A549 (cell line): ENCODE measurements around the gene SUV39H1.
"Not testable (repeated sequence)": the region's sequence is repeated elsewhere in the genome, so short reads cannot be mapped to it uniquely, and the experiment has no call there.

Experiments
- EP300 ChIP-seq, 2 experiments: fragments of >200 bp; sonication (Bioruptor Twin); formaldehyde crosslinking; IDR thresholded peaks; 2 replicates in 1 of 2; 3 replicates in 1 of 2; pipeline ENCODE4 v1.6.1; 2016 to 2017
- HOXA7 ChIP-seq: fragments of 250-450 bp; sonication (Bioruptor Pico); IDR thresholded peaks from 2 replicates; pipeline ENCODE4 v1.5.0; 2020; ENCODE audit warnings: mild to moderate bottlenecking, moderate library complexity
- POLR2A ChIP-seq: IDR thresholded peaks from 2 replicates; pipeline ENCODE4 v1.6.1; 2012; ENCODE audit warnings: mild to moderate bottlenecking, low read length
- RCOR1 ChIP-seq: fragments of 150-350 bp; IDR thresholded peaks from 2 replicates; pipeline ENCODE4 v1.6.1; 2014; ENCODE audit warnings: antibody characterized with exemption, low read length, low read depth
- ZNF302 ChIP-seq: fragments of 250-450 bp; sonication (Bioruptor Pico); IDR thresholded peaks from 2 replicates; pipeline ENCODE4 v1.9.0; 2021; ENCODE audit warnings: inconsistent platforms, mild to moderate bottlenecking, moderate library complexity
- TF ChIP-seq, protein P1 (sequence below): fragments of 200-600 bp; sonication (generic); IDR thresholded peaks from 2 replicates; pipeline ENCODE4 v1.6.1; 2016; ENCODE audit warnings: antibody characterized with exemption, mild to moderate bottlenecking, moderate library complexity
- TF ChIP-seq, protein P2 (sequence below): fragments of >200 bp; sonication (Bioruptor Twin); formaldehyde crosslinking; IDR thresholded peaks from 3 replicates; pipeline ENCODE4 v1.5.1; 2016

DNA sequence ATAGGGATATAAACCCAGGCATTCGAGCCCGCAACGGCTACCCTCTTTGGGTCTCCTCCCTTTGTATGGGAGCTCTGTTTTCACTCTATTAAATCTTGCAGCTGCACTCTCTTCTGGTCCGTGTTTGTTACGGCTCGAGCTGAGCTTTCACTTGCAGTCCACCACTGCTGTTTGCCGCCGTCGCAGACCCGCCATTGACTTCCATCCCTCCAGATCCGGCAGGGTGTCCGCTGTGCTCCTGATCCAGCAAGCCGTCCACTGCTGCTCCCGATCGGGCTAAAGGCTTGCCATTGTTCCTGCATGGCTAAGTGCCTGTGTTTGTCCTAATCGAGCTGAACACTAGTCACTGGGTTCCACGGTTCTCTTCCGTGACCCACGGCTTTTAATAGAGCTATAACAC, 41.8 kb upstream of the SUV39H1 start:
- TF ChIP-seq EP300 (IDR thresholded peaks at IDR 0.05); POLR2A; HOXA7; RCOR1; ZNF302 (CRISPR knock-in tag): not testable (repeated sequence)
- TF ChIP-seq, protein P1, sequence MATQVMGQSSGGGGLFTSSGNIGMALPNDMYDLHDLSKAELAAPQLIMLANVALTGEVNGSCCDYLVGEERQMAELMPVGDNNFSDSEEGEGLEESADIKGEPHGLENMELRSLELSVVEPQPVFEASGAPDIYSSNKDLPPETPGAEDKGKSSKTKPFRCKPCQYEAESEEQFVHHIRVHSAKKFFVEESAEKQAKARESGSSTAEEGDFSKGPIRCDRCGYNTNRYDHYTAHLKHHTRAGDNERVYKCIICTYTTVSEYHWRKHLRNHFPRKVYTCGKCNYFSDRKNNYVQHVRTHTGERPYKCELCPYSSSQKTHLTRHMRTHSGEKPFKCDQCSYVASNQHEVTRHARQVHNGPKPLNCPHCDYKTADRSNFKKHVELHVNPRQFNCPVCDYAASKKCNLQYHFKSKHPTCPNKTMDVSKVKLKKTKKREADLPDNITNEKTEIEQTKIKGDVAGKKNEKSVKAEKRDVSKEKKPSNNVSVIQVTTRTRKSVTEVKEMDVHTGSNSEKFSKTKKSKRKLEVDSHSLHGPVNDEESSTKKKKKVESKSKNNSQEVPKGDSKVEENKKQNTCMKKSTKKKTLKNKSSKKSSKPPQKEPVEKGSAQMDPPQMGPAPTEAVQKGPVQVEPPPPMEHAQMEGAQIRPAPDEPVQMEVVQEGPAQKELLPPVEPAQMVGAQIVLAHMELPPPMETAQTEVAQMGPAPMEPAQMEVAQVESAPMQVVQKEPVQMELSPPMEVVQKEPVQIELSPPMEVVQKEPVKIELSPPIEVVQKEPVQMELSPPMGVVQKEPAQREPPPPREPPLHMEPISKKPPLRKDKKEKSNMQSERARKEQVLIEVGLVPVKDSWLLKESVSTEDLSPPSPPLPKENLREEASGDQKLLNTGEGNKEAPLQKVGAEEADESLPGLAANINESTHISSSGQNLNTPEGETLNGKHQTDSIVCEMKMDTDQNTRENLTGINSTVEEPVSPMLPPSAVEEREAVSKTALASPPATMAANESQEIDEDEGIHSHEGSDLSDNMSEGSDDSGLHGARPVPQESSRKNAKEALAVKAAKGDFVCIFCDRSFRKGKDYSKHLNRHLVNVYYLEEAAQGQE = not testable (repeated sequence)
- TF ChIP-seq, protein P2, sequence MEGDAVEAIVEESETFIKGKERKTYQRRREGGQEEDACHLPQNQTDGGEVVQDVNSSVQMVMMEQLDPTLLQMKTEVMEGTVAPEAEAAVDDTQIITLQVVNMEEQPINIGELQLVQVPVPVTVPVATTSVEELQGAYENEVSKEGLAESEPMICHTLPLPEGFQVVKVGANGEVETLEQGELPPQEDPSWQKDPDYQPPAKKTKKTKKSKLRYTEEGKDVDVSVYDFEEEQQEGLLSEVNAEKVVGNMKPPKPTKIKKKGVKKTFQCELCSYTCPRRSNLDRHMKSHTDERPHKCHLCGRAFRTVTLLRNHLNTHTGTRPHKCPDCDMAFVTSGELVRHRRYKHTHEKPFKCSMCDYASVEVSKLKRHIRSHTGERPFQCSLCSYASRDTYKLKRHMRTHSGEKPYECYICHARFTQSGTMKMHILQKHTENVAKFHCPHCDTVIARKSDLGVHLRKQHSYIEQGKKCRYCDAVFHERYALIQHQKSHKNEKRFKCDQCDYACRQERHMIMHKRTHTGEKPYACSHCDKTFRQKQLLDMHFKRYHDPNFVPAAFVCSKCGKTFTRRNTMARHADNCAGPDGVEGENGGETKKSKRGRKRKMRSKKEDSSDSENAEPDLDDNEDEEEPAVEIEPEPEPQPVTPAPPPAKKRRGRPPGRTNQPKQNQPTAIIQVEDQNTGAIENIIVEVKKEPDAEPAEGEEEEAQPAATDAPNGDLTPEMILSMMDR = not testable (repeated sequence)
